Measurements from ENCODE around the gene LNP1. TPM values are rescaled to one million over a fixed set of nuclear protein-coding genes. Genes with fewer than 3 reads are reported as not detected.
"Not testable (repeated sequence)": the region's sequence is repeated elsewhere in the genome, so short reads cannot be mapped to it uniquely, and the experiment has no call there.

LNP1 gene, protein sequence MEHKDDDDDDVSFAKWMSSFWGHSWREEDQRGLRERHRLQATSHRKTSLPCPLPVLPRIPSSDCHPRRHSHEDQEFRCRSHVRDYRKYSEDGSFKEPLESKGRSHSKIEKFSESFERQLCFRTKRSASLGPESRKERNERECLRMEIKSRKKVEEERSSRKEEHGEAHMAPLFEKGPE
- 10 to 100 TPM in 2 of 4 donors, 1 to 10 TPM in 2; 8.2 to 15.8 (median 9.9) TPM for total RNA-seq

DNA sequence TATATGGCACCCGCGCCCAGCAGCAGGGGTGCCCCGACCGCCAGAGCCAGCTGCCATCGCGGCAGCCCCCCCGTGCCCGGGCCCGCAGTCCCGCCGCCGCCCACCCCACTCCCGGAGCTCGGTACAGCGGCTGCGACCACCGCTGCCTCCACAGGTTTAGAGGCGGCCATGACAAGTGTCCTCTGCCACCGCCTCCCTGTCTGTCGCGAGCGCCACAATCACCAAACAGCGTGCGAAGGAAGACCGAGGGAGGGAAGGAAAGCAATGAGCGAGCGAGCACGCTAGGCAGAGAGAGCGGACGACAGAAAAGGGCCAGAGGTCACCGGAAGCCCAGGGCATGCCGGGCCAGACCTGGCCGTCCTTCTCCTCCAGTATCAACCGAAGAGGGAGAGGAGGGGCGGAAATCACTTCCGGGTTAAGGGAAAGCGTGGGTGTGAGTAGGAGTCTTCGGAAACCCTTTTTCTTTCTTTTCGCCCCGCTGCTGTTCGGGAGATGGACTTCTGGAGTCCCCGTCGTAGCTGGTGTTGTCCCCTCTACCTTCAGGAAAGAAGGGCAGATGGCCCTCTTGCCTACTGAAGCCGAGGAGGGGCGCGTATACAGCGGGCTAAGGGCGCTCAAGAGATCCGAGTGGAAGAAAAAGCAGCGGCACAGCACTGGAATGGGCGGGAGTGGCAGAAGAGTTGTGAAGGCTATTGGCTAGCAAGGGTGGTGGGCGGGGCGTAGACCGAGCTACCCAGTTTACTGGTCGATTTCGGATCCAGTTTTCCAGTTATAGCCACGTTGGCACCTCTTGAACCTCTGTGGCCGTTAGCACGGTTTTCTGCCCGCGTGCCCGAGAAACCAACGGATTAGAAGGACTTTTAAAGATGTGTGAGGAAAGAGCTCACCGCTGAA lies at the start of gene LNP1, which contains the start of gene TOMM70:
Gene LNP1, plus strand, starts transcription at position 760 of the 894 bp plus-strand sequence. CDS start 28,191 bp downstream, outside the sequence.
Gene TOMM70, minus strand, starts transcription at position 310 of the 894 bp plus-strand sequence. Its CDS starts 140 bp downstream, at position 170.
- peaks cover 6 to 20% of the 10 kb centered on the region in 2 donors for H3K4me1 ChIP-seq
- TF ChIP-seq POLR2A (IDR thresholded peaks at IDR 0.05) (peak in 1 of 2 donors; percentile 90), CTCF (IDR thresholded peaks at IDR 0.05) (no peak)
- peak; percentile 99 to 100 for DNase-seq
- WGBS, 2 donors, result 0 to 1% methylated on average over 41 to 56 of the region's 64 CpGs
- H3K9me3 ChIP-seq, result no peaks in the 10 kb centered on the region
- H3K4me3 ChIP-seq (replicated peaks in 1 of 3), result peak within 1 kb of the TSS; percentile 65 to 97 (median 76)
- intact Hi-C loops (cut with DNase I), result no loop called here
- no peaks in the 10 kb centered on the region for H3K36me3 ChIP-seq
- no peaks in the 10 kb centered on the region for H3K27me3 ChIP-seq
- peak within 1 kb of the TSS; percentile 73 to 80 (median 79) for H3K27ac ChIP-seq

DNA sequence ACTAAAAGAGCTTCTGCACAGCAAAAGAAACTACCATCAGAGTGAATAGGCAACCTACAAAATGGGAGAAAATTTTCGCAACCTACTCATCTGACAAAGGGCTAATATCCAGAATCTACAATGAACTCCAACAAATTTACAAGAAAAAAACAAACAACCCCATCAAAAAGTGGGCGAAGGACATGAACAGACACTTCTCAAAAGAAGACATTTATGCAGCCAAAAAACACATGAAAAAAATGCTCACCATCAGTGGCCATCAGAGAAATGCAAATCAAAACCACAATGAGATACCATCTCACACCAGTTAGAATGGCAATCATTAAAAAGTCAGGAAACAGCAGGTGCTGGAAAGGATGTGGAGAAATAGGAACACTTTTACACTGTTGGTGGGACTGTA lies 49.6 kb upstream of the LNP1 start:
- intact Hi-C loops (cut with DNase I); H3K4me1 ChIP-seq; H3K4me3 ChIP-seq (replicated peaks in 1 of 3); DNase-seq; H3K27me3 ChIP-seq; H3K9me3 ChIP-seq; H3K27ac ChIP-seq: not testable (repeated sequence)
- peaks cover 42 to 50% of the 10 kb centered on the region in 2 donors for H3K36me3 ChIP-seq
- WGBS, 2 donors, result 100% methylated on average over 2 of the region's 2 CpGs

GRCh38 chr3:100352296-100353231 lies 48.8 kb upstream of the LNP1 start:
- TF ChIP-seq CTCF (IDR thresholded peaks at IDR 0.05) (no peak), POLR2A (IDR thresholded peaks at IDR 0.05) (no peak)
- Histone ChIP-seq H3K4me1 (no peaks in the 10 kb centered on the region), H3K4me3 (replicated peaks in 1 of 3) (no peak overlapping the region), H3K27me3 (no peaks in the 10 kb centered on the region), H3K9me3 (no peaks in the 10 kb centered on the region), H3K36me3 (peaks cover 42 to 50% of the 10 kb centered on the region in 2 donors), H3K27ac (no peak overlapping the region)
- intact Hi-C loops (cut with DNase I), result no loop called here
- WGBS, 2 donors, result 97% methylated on average over 8 to 10 of the region's 10 CpGs
- DNase-seq, result no peak

- 97 to 98% methylated on average over 3 of the region's 3 CpGs for WGBS, 2 donors
These were observed 46.5 kb upstream of the LNP1 start for GRCh38 chr3:100354850-100355249.

More at GRCh38 chr3:100354850-100355249, 46.5 kb upstream of the LNP1 start:
- Histone ChIP-seq H3K36me3 (peaks cover 29 to 38% of the 10 kb centered on the region in 2 donors), H3K27me3 (no peaks in the 10 kb centered on the region), H3K4me3 (replicated peaks in 1 of 3) (no peak overlapping the region), H3K27ac (no peak overlapping the region), H3K4me1 (peaks cover 0 to 6% of the 10 kb centered on the region in 2 donors), H3K9me3 (no peaks in the 10 kb centered on the region)
- DNase-seq, result no peak
- intact Hi-C loops (cut with DNase I), result no loop called here
- TF ChIP-seq CTCF (IDR thresholded peaks at IDR 0.05) (no peak), POLR2A (IDR thresholded peaks at IDR 0.05) (no peak)

Data from thyroid gland (tissue), 4 donors.